Coronary artery (tissue), 2 donors: ENCODE measurements around the gene RNF182.
"Not testable (repeated sequence)": the region's sequence is repeated elsewhere in the genome, so short reads cannot be mapped to it uniquely, and the experiment has no call there.

Experiments
- DNase-seq: peaks from one replicate; pipeline ENCODE4 v3.0.0-alpha.2; 2017; ENCODE audit warnings: low spot score
- H3K27ac ChIP-seq, 2 donors: fragments of 200-600 bp; sonication (generic); one replicate each; pipeline ENCODE4 v1.5.1; 2016 to 2019
- H3K4me3 ChIP-seq: fragments of 200-600 bp; sonication (generic); 2 replicates; pipeline ENCODE4 v1.5.1; 2016; ENCODE audit warnings: mild to moderate bottlenecking, moderate library complexity
- TF ChIP-seq, protein P1 (sequence below): fragments of 200-600 bp; sonication (generic); IDR thresholded peaks from one replicate; pipeline ENCODE4 v1.5.1; 2019; ENCODE audit warnings: antibody characterized with exemption

The RNF182 gene

DNA sequence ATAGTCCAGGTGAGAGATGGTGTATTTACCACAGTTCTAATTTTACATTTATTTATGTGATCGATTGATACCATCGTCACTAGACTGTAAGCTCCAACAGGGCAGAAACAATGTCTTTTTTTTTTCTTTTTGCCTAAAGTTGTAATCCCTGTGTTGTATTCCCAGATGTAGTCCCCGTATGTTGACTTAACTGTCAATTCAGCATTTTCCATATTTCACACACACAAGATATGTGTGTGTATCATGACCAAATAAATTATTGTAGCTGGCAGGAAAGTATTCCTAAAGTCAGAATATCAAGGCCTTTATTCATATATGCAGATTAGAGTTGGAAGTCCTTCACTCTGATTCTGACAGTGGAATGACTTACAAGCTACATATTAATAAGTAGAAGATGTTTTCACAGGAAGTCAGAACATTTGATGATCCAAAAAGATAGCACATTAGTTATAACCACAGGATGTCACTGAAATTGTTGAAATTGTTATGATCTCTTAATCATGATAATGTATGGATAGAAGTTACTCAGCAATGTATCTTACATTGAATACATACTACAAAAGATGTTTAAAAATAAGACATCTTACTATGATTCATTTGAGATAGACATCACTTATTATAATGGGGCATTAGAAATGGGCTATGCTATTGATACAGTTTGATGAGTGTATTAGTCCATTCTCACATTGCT is 10.6 kb downstream of the RNF182 start:
- no peak overlapping the region for H3K27ac ChIP-seq
- TF ChIP-seq, protein P1, sequence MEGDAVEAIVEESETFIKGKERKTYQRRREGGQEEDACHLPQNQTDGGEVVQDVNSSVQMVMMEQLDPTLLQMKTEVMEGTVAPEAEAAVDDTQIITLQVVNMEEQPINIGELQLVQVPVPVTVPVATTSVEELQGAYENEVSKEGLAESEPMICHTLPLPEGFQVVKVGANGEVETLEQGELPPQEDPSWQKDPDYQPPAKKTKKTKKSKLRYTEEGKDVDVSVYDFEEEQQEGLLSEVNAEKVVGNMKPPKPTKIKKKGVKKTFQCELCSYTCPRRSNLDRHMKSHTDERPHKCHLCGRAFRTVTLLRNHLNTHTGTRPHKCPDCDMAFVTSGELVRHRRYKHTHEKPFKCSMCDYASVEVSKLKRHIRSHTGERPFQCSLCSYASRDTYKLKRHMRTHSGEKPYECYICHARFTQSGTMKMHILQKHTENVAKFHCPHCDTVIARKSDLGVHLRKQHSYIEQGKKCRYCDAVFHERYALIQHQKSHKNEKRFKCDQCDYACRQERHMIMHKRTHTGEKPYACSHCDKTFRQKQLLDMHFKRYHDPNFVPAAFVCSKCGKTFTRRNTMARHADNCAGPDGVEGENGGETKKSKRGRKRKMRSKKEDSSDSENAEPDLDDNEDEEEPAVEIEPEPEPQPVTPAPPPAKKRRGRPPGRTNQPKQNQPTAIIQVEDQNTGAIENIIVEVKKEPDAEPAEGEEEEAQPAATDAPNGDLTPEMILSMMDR: no peak
- DNase-seq: no peak
- H3K4me3 ChIP-seq: no peak overlapping the region

DNA sequence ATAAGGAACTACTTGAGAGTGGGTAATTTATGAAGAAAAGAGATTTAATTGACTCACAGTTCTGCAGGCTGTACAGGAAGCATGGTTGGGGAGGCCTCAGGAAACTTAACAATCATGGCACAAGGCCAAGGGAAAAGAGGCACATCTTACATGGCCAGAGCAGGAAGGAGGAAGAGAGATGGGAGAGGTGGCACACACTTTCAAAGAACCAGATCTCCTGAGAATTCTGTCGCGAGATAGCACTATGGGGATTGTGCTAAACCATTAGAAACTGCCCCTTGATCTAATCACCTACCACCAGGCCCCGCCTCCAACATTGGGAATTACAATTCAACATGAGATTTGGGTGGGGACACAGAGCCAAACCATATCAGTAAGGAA is 11.1 kb downstream of the RNF182 start:
- H3K4me3 ChIP-seq, H3K27ac ChIP-seq, DNase-seq: not testable (repeated sequence)

DNA sequence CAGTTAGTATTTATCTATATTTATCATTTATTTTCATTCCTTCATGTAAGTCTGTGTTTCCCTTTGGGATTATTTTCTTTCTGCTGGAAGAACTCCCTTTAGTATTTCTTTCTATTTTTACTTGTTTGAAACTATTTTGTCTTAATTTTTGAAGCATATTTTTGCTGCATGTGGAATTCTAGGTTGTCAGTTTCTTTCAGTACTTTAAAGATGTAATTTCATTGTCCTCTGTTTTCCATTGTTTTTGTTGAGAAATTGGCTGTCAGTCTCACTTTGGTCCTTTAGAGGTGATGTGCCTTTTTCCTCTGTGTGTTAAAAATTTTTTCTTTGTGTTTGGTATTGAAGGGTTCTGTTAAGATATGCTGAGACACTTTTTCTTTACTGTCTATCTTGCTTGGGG is 17.1 kb downstream of the RNF182 start:
- DNase-seq: no peak
- Histone ChIP-seq H3K4me3 (no peak overlapping the region), H3K27ac (no peak overlapping the region)
- TF ChIP-seq, protein P1: no peak

DNA sequence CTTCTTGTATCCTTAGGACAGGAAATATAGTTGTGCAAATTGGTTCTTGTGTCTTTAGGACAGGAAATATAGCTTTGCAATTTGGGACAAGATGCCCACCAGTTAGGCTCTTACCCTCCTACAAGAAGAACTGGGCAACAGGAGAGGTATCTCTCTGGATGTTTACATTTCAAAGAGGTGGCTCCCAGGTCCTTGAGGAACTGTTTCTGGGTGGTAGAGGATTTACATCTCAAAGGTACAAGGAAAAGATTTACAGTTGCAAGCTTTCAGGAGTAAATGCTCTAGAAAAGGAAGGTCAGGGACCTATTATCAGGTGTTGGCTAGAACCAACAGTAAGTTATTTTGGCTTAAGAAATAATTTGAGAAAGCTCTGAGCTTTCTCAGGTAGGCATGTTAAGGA is 19.2 kb downstream of the RNF182 start:
- no peak for DNase-seq
- TF ChIP-seq, protein P1: no peak
- no peak overlapping the region for H3K4me3 ChIP-seq
- no peak overlapping the region for H3K27ac ChIP-seq

DNA sequence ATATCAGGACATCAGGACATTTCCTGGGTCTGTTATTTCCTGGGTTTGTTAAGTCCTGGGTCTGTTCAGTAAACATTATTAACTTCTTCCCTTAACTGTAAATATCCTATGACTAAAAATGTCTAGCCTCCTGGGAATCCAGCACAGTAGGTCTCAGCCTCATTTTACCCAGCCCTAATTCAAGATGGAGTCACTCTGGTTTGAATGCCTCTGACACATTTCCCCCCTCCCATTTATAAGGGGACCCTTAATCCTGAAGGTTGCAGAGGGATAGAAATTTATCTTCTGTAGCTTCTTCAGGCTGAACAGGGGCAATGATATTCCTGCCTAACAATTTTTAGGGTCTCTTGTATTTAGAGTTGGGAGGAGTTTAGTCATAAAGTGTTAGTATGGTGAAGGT is 21.8 kb downstream of the RNF182 start:
- TF ChIP-seq, protein P1: no peak
- H3K4me3 ChIP-seq: no peak overlapping the region
- DNase-seq: no peak
- H3K27ac ChIP-seq: no peak overlapping the region

DNA sequence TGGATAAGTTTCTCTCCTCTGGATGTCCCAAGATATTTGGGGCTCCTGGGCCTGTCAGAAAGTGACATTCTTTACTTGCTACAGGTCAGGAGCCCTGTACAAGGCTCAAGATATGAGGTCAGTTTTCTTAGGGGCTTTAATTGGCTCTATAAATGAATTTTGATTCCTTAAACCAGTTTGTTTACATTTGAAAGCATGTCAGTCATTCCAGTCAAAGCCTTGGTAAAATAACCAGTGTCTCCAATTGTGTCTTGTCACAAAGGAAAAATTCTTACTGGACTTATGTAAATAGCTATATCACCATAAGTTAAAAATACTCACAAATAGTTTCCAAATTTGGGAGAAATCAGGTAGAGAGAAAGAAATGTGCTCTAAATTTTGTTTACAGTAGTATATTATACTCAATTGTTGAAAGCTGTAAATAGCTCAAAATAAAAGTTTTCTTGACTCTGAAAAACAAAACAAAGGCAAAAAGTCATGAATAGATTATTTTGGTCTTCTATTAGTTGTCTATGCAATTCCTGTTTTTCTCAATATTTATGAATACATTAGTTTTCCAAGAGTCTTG is 22.9 kb downstream of the RNF182 start:
- no peak overlapping the region for H3K27ac ChIP-seq
- no peak for DNase-seq
- TF ChIP-seq, protein P1: no peak

DNA sequence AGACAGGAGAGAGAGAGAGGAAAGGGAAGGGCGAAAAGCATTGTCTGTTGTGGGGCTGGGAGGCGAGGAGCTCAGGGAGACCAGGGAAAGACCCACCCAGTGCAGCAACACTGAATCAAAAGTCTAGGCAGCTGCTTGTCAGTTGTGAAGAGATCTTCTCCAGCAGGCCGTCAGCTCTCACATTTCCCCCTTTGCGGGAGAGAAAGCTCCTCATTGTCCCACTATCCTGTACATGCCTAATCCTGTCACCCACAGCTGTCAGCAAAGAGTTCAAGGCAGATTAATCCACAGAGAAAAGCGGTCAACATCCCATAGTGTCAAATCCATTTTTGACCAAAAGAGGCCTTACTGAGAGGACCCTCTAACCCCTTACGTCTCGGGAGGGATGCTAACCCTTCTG is 27.3 kb downstream of the RNF182 start:
- TF ChIP-seq, protein P1: no peak
- H3K4me3 ChIP-seq: no peak overlapping the region
- H3K27ac ChIP-seq: no peak overlapping the region
- no peak for DNase-seq

More for the DNA sequence above, 22.9 kb downstream of the RNF182 start:
- H3K4me3 ChIP-seq: no peak overlapping the region
